ENCODE measurements around the gene RABIF.
A peak's percentile ranks its signal among the peaks of the same experiment; 100 is the strongest.
"Not testable (repeated sequence)": the region's sequence is repeated elsewhere in the genome, so short reads cannot be mapped to it uniquely, and the experiment has no call there.

The RABIF gene

GRCh38 chr1:202834771-202835547 is 54.0 kb downstream of the RABIF start:
- H3K36me3 ChIP-seq, result no peaks in the 10 kb centered on the region
- peak overlapping the region in 8 of 11 experiments; percentile 59 to 86 (median 78); a peak in 17 of 22 replicates for H3K27ac ChIP-seq
- peaks cover 36 to 85% (median 81%) of the 10 kb centered on the region in 10 experiments for H3K4me1 ChIP-seq
- H3K4me3 ChIP-seq, result peak overlapping the region in 4 of 10 experiments; percentile 23 to 37 (median 36); a peak in 4 of 20 replicates
- no peaks in the 10 kb centered on the region for H3K27me3 ChIP-seq
- peak overlapping the region in 9 of 11 experiments; percentile 7 to 74 (median 57); a peak in 15 of 22 replicates for H3K9ac ChIP-seq
- peak overlapping the region; percentile 69 to 97 (median 91) for H3K4me2 ChIP-seq
- H3K9me3 ChIP-seq (replicated peaks in 1 of 11), result no peaks in the 10 kb centered on the region
- no peaks in the 10 kb centered on the region for H4K20me1 ChIP-seq
- no peak for TF ChIP-seq Cebpa-rat (IDR thresholded peaks at IDR 0.05)

GRCh38 chr1:202831906-202832305 is 57.0 kb downstream of the RABIF start:
- H3K27me3 ChIP-seq, result no peaks in the 10 kb centered on the region
- TF ChIP-seq Cebpa-rat (IDR thresholded peaks at IDR 0.05), result no peak
- no peaks in the 10 kb centered on the region for H4K20me1 ChIP-seq
- H3K9me3 ChIP-seq (replicated peaks in 1 of 11), result peaks cover 0 to 8% (median 3%) of the 10 kb centered on the region in 11 experiments; a peak in 5 of 22 replicates
- H3K27ac ChIP-seq, result peak overlapping the region in 4 of 11 experiments; percentile 81 to 86 (median 84); a peak in 7 of 22 replicates
- peak overlapping the region in 9 of 11 experiments; percentile 11 to 97 (median 94); a peak in 11 of 22 replicates for H3K4me2 ChIP-seq
- H3K36me3 ChIP-seq, result no peaks in the 10 kb centered on the region
- no peak overlapping the region for H3K4me3 ChIP-seq
- H3K9ac ChIP-seq, result no peak overlapping the region
- peaks cover 29 to 92% (median 79%) of the 10 kb centered on the region in 10 experiments for H3K4me1 ChIP-seq

- not testable (repeated sequence) for H3K36me3 ChIP-seq; H4K20me1 ChIP-seq; H3K27me3 ChIP-seq; H3K9me3 ChIP-seq (replicated peaks in 1 of 11)
- Histone ChIP-seq H3K9ac (peak overlapping the region in 5 of 11 experiments; percentile 17 to 53 (median 39); a peak in 6 of 22 replicates), H3K4me3 (peak overlapping the region in 1 of 10 experiments; percentile 1; a peak in 2 of 20 replicates), H3K27ac (peak overlapping the region in 9 of 11 experiments; percentile 40 to 86 (median 66); a peak in 18 of 22 replicates), H3K4me2 (peak overlapping the region; percentile 22 to 68 (median 53); a peak in 17 of 22 replicates), H3K4me1 (peaks cover 15 to 83% (median 68%) of the 10 kb centered on the region in 10 experiments; a peak in 19 of 20 replicates)
Observed at GRCh38 chr1:202829223-202829622, 59.7 kb downstream of the RABIF start.
